HG03196 (cell line): Measurements from ENCODE around the gene XG.
"Not testable (repeated sequence)": the region's sequence is repeated elsewhere in the genome, so short reads cannot be mapped to it uniquely, and the experiment has no call there.

Experiments
- ATAC-seq: cut with Tn5 transposase; IDR thresholded peaks from one replicate; pipeline ENCODE4 v1.9.1; 2021; ENCODE audit not compliant: unreplicated experiment

The XG gene

DNA sequence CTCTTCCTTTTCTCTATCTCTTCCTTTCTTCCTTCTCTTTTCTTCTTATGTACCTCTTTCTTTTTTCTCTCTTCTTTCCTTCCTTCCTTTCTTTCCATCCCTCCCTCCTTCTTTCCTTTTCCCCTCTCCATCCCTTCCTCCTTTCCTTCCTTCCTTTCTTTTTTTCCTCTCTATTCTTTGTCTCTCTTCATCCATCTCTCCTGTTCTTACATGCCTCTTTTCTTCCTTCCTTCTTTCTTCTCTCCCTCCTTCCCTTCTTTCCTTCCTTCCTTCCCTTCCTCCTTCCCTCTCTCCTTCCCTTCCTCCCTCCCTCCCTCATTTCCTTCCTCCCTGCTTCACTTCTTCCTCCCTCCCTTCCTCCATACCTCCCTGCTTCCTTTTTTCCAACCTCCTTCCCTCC, 19.2 kb upstream of the XG start:
- no peak for ATAC-seq

GRCh38 chrX:2733286-2733685, 18.6 kb upstream of the XG start:
- ATAC-seq, result no peak

- no peak for ATAC-seq
These were observed 16.6 kb upstream of the XG start for GRCh38 chrX:2735270-2735669.

DNA sequence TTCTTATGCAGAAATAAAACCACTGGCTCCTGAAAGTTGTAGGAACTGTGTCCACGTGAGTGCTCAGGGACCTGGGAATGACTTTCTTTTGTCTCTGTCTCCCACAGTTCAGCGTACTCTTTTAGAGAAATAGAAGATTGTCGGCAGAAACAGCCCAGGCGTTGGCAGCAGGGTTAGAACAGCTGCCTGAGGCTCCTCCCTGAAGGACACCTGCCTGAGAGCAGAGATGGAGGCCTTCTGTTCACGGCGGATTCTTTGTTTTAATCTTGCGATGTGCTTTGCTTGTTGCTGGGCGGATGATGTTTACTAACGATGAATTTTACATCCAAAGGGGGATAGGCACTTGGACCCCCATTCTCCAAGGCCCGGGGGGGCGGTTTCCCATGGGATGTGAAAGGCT, 11.2 kb upstream of the XG start:
- no peak for ATAC-seq

DNA sequence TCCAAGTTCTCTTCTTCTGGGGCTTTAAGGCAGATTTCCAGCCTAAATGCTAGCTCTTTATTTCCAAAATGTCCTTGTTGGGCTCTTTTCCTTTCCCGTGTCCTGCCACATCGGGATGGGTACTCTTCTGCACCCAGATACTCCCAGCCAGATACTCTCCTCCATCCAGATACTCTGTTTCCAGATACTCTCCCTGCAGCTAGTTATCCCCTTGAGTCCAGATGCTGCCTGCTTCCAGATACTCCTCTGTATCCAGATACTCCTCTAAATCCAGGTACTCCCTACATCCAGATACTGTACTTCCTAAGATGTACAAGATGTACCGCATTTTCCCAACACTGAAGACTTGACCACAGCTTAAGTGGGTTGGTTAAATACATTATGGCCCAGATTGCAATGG, 10.5 kb upstream of the XG start:
- ATAC-seq, result no peak

GRCh38 chrX:2746250-2746649, 5.6 kb upstream of the XG start:
- not testable (repeated sequence) for ATAC-seq

GRCh38 chrX:2748171-2748814, 3.5 kb upstream of the XG start:
- no peak for ATAC-seq

DNA sequence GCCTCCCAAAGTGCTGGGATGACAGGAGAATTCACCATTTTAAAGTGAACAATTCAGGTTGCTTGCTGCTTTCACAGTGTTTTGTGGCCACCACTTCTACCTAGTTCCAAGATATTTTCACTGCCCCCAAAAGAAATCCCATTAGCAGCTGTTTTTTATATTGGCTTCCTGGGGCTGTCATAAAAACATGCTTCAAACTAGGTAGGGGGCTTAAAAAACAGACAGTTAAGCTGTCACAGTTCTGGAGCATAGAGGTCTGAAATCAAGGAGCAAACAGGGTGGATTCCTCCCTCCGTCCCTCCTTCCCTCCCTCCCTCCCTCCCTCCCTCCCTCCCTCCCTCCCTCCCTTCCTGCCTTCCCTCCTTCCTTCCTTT, 3.0 kb upstream of the XG start:
- no peak for ATAC-seq

DNA sequence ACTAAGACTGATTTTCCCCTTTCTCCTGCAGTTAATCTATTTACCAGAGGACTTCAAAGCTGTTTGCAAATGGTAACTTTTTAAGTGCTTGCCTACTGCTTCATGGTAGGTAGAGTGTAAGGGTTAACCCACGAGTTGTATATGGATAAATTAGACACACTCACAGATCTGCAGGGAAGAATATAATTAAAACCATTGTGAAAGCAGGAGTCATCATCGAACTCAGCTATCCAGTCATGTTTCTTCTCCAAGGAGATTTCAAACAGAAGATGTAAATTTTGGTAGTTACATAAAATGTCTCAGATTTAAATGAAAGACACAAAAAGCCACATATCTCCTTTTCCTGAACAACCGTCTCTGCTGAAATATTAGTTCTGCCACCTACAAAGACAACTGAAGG, 549 bp upstream of the XG start:
- ATAC-seq, result no peak

DNA sequence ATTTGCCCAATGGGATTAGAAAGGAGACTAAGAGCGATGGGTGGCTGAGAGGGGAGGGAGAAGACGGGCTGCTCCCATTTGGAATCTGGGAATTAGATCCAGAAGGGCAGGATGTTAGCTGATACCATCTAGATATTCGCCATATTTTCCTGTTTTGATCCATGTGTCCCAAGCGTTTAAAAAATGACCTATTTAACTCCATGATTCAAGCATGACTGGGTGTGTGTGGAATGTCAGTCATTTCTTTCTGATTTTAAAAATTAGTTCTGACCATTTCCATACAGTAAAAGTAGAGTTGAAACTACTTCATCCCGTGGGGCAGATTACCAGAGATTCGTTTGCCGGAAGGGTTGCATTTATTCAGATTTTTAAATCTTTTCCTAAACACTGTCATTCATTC, 601 bp downstream of the XG start:
- ATAC-seq, result not testable (repeated sequence)

DNA sequence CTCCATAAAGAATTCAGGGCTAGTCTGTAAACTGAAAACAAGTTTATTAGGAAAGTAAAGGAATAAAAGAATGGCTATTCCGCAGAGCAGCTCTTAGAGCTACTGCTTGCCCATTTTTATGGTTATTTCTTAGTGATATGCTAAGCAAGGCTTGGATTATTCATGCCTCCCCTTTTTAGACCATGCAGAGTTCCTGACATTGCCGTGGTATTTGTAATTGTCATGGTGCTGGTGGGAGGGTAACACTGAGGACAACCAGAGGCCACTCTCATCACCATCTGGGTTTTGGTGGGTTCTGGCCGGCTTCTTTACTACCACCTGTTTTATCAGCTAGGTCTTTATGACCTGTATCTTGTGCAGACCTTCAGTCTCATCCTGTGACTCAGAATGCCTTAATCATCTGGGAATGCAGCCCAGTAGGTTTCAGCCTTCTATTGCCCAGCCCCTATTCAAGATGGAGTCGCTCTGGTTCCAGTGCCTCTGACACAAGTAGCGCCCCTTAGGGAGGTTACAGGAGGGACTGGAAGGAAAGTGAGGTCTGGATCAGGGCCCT, 3.4 kb downstream of the XG start:
- ATAC-seq, result not testable (repeated sequence)

GRCh38 chrX:2756548-2756947, 4.7 kb downstream of the XG start:
- ATAC-seq, result no peak

- ATAC-seq, result no peak
These were observed 9.4 kb downstream of the XG start for GRCh38 chrX:2761246-2761645.

GRCh38 chrX:2762671-2763070, 10.8 kb downstream of the XG start:
- not testable (repeated sequence) for ATAC-seq

GRCh38 chrX:2764766-2765548, 13.1 kb downstream of the XG start:
- ATAC-seq, result not testable (repeated sequence)

GRCh38 chrX:2765549-2765830, 13.7 kb downstream of the XG start:
- no peak for ATAC-seq

GRCh38 chrX:2766906-2767305, 15.1 kb downstream of the XG start:
- no peak for ATAC-seq

DNA sequence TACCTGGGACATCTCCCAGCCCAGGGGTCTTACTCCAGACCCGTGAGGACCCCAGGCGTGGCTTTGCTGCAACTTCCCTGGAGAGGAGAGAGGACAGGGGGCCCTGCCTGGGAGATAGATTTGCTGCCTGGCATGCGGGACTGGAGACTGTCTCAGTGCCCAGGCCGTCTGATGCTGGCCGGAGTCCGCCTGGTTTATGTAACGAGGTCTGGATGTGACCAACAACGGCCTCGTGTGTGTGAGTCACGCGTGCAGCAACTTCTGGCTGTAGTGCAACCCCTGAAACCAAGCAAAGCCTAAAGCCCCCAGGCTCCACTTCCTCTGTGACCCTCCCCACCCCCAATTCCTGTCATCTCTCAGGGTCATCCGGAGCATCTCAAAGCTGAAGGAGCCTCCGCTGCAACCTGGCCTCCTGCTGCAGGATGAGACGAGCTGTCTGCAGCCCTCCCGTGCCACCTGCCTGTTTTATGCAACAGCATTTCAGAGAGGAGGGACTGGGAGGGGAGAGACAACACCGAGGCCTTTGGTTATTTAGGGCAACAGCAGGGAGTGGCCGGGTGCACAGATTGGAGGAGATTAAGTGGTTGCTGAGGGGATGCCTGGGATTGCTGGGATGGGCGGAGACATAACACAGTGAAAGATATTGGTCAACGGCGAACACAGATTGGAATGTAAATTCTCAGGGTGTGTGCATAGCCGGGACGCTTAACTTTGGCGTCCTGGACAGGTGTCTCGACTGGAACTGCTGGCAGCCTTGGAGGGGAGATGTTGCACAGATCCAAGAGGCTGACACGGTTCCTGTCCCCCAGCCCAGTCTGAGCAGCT, 16.0 kb downstream of the XG start:
- no peak for ATAC-seq

- no peak for ATAC-seq
These were observed 17.8 kb downstream of the XG start for GRCh38 chrX:2769615-2770014.

DNA sequence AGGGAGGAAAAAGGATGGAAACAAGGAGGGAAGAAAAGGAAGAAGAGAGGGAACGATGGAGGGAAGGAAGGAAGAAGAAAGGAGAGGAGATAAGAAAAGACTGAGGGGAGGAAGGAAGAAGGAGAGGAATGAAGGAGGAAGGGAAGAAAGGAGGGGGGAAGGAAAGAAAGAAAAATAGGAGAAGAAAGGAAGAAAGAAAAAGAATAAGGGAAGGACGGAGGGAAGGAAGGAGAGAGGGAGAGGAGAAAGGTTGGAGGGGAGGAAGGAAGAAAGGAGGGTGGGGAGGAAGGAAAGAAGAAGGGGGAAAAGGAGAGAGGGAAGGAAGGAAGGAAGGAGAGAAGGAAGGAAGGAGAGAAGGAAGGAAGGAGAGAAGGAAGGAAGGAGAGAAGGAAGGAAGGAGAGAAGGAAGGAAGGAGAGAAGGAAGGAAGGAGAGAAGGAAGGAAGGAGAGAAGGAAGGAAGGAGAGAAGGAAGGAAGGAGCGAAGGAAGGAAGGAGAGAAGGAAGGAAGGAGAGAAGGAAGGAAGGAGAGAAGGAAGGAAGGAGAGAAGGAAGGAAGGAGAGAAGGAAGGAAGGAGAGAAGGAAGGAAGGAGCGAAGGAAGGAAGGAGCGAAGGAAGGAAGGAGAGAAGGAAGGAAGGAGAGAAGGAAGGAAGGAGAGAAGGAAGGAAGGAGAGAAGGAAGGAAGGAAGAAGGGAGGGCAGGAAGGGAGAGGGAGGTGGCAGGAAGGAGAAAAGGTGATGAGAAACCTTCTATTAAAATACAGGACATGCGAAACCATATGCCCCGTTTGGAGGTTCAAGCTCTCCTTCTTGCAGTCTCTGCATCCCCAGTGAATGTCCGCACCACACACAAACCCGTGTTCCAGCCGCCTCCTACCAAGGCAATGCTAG, 21.6 kb downstream of the XG start:
- not testable (repeated sequence) for ATAC-seq

DNA sequence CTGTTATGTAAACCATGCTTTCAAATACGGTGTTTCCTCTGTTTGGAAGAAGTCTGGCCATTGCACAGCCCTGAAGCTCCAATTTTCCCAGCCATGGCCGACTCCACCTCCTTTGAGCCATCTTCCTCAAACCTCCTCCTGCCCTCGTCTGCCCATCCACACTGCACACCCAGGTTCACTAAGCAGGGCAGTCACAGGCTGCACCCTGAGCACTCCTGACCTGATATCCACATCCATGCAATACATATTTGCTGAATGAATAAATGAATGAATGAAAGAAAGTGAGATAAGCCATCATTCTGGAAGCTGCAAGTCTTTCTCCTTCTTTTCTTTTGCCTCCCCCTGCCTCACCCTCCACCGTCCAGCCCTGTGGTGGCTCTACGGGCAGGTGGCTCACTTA, 22.2 kb downstream of the XG start:
- ATAC-seq, result no peak
